MM.1S (cell line): Measurements from ENCODE around the gene SUPT16H.

Experiments
- DNase-seq: peaks from one replicate; pipeline ENCODE4 v3.0.0-alpha.2; 2015
- H2AFZ ChIP-seq: fragments of 300-600 bp; sonication (generic); 2 replicates; pipeline ENCODE4 v1.6.0; 2016; ENCODE audit warnings: antibody characterized with exemption, low read length
- H3F3A ChIP-seq: fragments of 300-600 bp; sonication (generic); 2 replicates; pipeline ENCODE4 v1.6.1; 2016; ENCODE audit warnings: mild to moderate bottlenecking, antibody characterized with exemption, low read length, moderate library complexity, mixed read lengths; ENCODE audit not compliant: insufficient read depth
- H3K27ac ChIP-seq: fragments of 300-600 bp; sonication (generic); 2 replicates; pipeline ENCODE4 v1.5.1; 2016; ENCODE audit warnings: mild to moderate bottlenecking, low read length
- H3K27me3 ChIP-seq: fragments of 300-600 bp; sonication (generic); replicated peaks from 2 replicates; pipeline ENCODE4 v1.6.0; 2016; ENCODE audit warnings: low read length; ENCODE audit not compliant: insufficient read depth
- H3K36me3 ChIP-seq: fragments of 300-600 bp; sonication (generic); replicated peaks from 2 replicates; pipeline ENCODE4 v1.6.1; 2016; ENCODE audit warnings: mild to moderate bottlenecking, low read length, mixed read lengths; ENCODE audit not compliant: insufficient read depth
- H3K4me1 ChIP-seq: fragments of 300-600 bp; sonication (generic); 2 replicates; pipeline ENCODE4 v1.6.1; 2016; ENCODE audit warnings: low read length, mixed read lengths
- H3K4me2 ChIP-seq: fragments of 300-600 bp; sonication (generic); 2 replicates; pipeline ENCODE4 v1.6.0; 2016; ENCODE audit warnings: low read depth, low read length
- H3K4me3 ChIP-seq: fragments of 300-600 bp; sonication (generic); 2 replicates; pipeline ENCODE4 v1.5.1; 2016; ENCODE audit warnings: low read length, mixed read lengths
- H3K79me2 ChIP-seq: fragments of 300-600 bp; sonication (generic); 2 replicates; pipeline ENCODE4 v1.6.1; 2016; ENCODE audit warnings: mixed run types, low read length, mixed read lengths
- H3K9ac ChIP-seq: fragments of 300-600 bp; sonication (generic); 2 replicates; pipeline ENCODE4 v1.6.1; 2016; ENCODE audit warnings: low read length, mixed read lengths
- H3K9me2 ChIP-seq: fragments of 300-600 bp; sonication (generic); replicated peaks from 2 replicates; pipeline ENCODE4 v1.6.1; 2016; ENCODE audit warnings: mild to moderate bottlenecking, low read length, mixed read lengths; ENCODE audit not compliant: insufficient read depth
- H3K9me3 ChIP-seq: fragments of 300-600 bp; sonication (generic); replicated peaks from 2 replicates; pipeline ENCODE4 v1.6.1; 2016; ENCODE audit warnings: mild to moderate bottlenecking, low read length, mixed read lengths; ENCODE audit not compliant: insufficient read depth
- H4K20me1 ChIP-seq: fragments of 300-600 bp; sonication (generic); 2 replicates; pipeline ENCODE4 v1.6.1; 2016; ENCODE audit warnings: mild to moderate bottlenecking, low read length, moderate library complexity, mixed read lengths; ENCODE audit not compliant: insufficient read depth
- CTCF ChIP-seq: fragments of 300-600 bp; sonication (generic); IDR thresholded peaks from 2 replicates; pipeline ENCODE4 v1.5.1; 2016; ENCODE audit warnings: antibody characterized with exemption, low read length, mixed read lengths
- EZH2 ChIP-seq: fragments of 300-600 bp; sonication (generic); optimal IDR thresholded peaks from 2 replicates; pipeline ENCODE3; 2017; ENCODE audit warnings: low read depth, mild to moderate bottlenecking, antibody characterized with exemption, low read length, mixed read lengths
- EZH2phosphoT487 ChIP-seq: fragments of 300-600 bp; sonication (generic); IDR thresholded peaks from 2 replicates; pipeline ENCODE4 v1.6.1; 2018; ENCODE audit warnings: antibody characterized with exemption, low read length

The SUPT16H gene

GRCh38 chr14:21405097-21405496 lies 21.3 kb upstream of the SUPT16H start:
- no peaks in the 10 kb centered on the region for H3K79me2 ChIP-seq
- H3K9me3 ChIP-seq: no peaks in the 10 kb centered on the region
- no peak overlapping the region for H3K4me3 ChIP-seq
- no peak overlapping the region for H3K9ac ChIP-seq
- no peak overlapping the region for H3K4me2 ChIP-seq
- no peaks in the 10 kb centered on the region for H3K9me2 ChIP-seq
- H2AFZ ChIP-seq: no peak overlapping the region
- H3K27ac ChIP-seq: no peak overlapping the region
- no peaks in the 10 kb centered on the region for H3K4me1 ChIP-seq
- no peak for DNase-seq
- H3K36me3 ChIP-seq: no peaks in the 10 kb centered on the region; the same call in 1 of the 2 replicates
- H3K27me3 ChIP-seq: no peaks in the 10 kb centered on the region
- no peaks in the 10 kb centered on the region for H3F3A ChIP-seq
- TF ChIP-seq EZH2phosphoT487 (no peak), EZH2 (no peak), CTCF (no peak)
- H4K20me1 ChIP-seq: no peaks in the 10 kb centered on the region

- Histone ChIP-seq H3K36me3 (no peaks in the 10 kb centered on the region), H3K27ac (no peak overlapping the region), H3K9me2 (no peaks in the 10 kb centered on the region), H3K9ac (no peak overlapping the region), H3K79me2 (no peaks in the 10 kb centered on the region), H3K4me3 (no peak overlapping the region), H2AFZ (no peak overlapping the region), H3K4me2 (no peak overlapping the region), H3K4me1 (no peaks in the 10 kb centered on the region), H3K27me3 (no peaks in the 10 kb centered on the region), H4K20me1 (no peaks in the 10 kb centered on the region), H3F3A (no peaks in the 10 kb centered on the region), H3K9me3 (no peaks in the 10 kb centered on the region)
- DNase-seq: no peak
- no peak for TF ChIP-seq EZH2
- no peak for TF ChIP-seq CTCF
- TF ChIP-seq EZH2phosphoT487: no peak
These were observed 15.6 kb upstream of the SUPT16H start for GRCh38 chr14:21399311-21399870.

GRCh38 chr14:21398901-21399300 lies 15.1 kb upstream of the SUPT16H start:
- no peaks in the 10 kb centered on the region for H3K27me3 ChIP-seq
- H3K9ac ChIP-seq: no peak overlapping the region
- H3K36me3 ChIP-seq: no peaks in the 10 kb centered on the region
- H3K9me2 ChIP-seq: no peaks in the 10 kb centered on the region
- no peak for DNase-seq
- H4K20me1 ChIP-seq: no peaks in the 10 kb centered on the region
- H3K4me3 ChIP-seq: no peak overlapping the region
- TF ChIP-seq CTCF: no peak
- no peaks in the 10 kb centered on the region for H3K79me2 ChIP-seq
- no peaks in the 10 kb centered on the region for H3F3A ChIP-seq
- no peaks in the 10 kb centered on the region for H3K9me3 ChIP-seq
- no peak overlapping the region for H3K4me2 ChIP-seq
- H2AFZ ChIP-seq: no peak overlapping the region
- no peaks in the 10 kb centered on the region for H3K4me1 ChIP-seq
- no peak overlapping the region for H3K27ac ChIP-seq
